PFSK-1 (cell line): ENCODE results near the gene LRRC71.

Experiments used
- FOXP2 ChIP-seq: optimal IDR thresholded peaks from 2 replicates; pipeline ENCODE3; 2011; ENCODE audit warnings: borderline replicate concordance, control low read depth, inconsistent platforms; ENCODE audit not compliant: insufficient read depth; ENCODE audit errors: extremely low read length, extremely low read depth
- POLR2AphosphoS5 ChIP-seq: IDR thresholded peaks from 2 replicates; pipeline ENCODE4 v1.6.1; 2012; ENCODE audit warnings: low read depth, mild to moderate bottlenecking, control low read depth, low read length, moderate library complexity
- REST ChIP-seq, 2 experiments: IDR thresholded peaks; 2 replicates each; pipeline versions ENCODE4 v1.6.1 to v1.8.0; 2011 to 2012; ENCODE audit warnings: low read depth in 2 of 2, low read length in 2 of 2, control low read depth in 1 of 2, inconsistent platforms in 1 of 2, mild to moderate bottlenecking in 1 of 2, moderate library complexity in 1 of 2; ENCODE audit not compliant: insufficient read depth in 1 of 2
- SIN3A ChIP-seq: IDR thresholded peaks from 2 replicates; pipeline ENCODE4 v1.6.1; 2012; ENCODE audit warnings: mild to moderate bottlenecking, low read length, moderate library complexity, borderline replicate concordance; ENCODE audit not compliant: insufficient read depth
- TAF1 ChIP-seq: IDR thresholded peaks from 2 replicates; pipeline ENCODE4 v1.6.1; 2012; ENCODE audit warnings: low read length, control low read depth, borderline replicate concordance; ENCODE audit not compliant: insufficient read depth

Gene LRRC71

GRCh38 chr1:156951371-156951770, 30.9 kb downstream of the LRRC71 start:
- TF ChIP-seq POLR2AphosphoS5 = no peak
- TF ChIP-seq SIN3A = no peak
- TF ChIP-seq FOXP2 = no peak
- no peak for TF ChIP-seq TAF1
- TF ChIP-seq REST (IDR thresholded peaks at IDR 0.05; ENCODE audit: insufficient read depth in 1 of 2, low read depth in 2 of 2, low read length in 2 of 2) = no peak

- TF ChIP-seq FOXP2 = no peak
- TF ChIP-seq SIN3A = no peak
- no peak for TF ChIP-seq POLR2AphosphoS5
- TF ChIP-seq REST (IDR thresholded peaks at IDR 0.05; ENCODE audit: insufficient read depth in 1 of 2, low read depth in 2 of 2, low read length in 2 of 2) = no peak
- no peak for TF ChIP-seq TAF1
Measured at GRCh38 chr1:156953571-156953970, 33.1 kb downstream of the LRRC71 start.

GRCh38 chr1:156956333-156956732, 35.9 kb downstream of the LRRC71 start:
- TF ChIP-seq TAF1 (no peak), POLR2AphosphoS5 (no peak), REST (IDR thresholded peaks at IDR 0.05; ENCODE audit: insufficient read depth in 1 of 2, low read depth in 2 of 2, low read length in 2 of 2) (no peak), FOXP2 (no peak), SIN3A (no peak)

GRCh38 chr1:156957634-156958033, 37.2 kb downstream of the LRRC71 start:
- no peak for TF ChIP-seq REST (IDR thresholded peaks at IDR 0.05; ENCODE audit: insufficient read depth in 1 of 2, low read depth in 2 of 2, low read length in 2 of 2)

- TF ChIP-seq FOXP2 (no peak), TAF1 (no peak), POLR2AphosphoS5 (no peak), SIN3A (no peak)
Measured at GRCh38 chr1:156958247-156958714, 37.8 kb downstream of the LRRC71 start.
